Stimulated activated CD8-positive, alpha-beta memory T cell treated with anti-CD3 and anti-CD28 coated beads, Interleukin-15, amount 100 ng/mL, for 4 hours (primary cell): Measurements from ENCODE around the gene ARL17A.
A peak's percentile ranks its signal among the peaks of the same experiment; 100 is the strongest.
"Not testable (repeated sequence)": the region's sequence is repeated elsewhere in the genome, so short reads cannot be mapped to it uniquely, and the experiment has no call there.

Experiments used
- DNase-seq, 2 donors: peaks; one replicate each; pipeline ENCODE4 v3.0.0-alpha.2; 2020; ENCODE audit warnings: low read depth in 2 of 2

The ARL17A gene

DNA sequence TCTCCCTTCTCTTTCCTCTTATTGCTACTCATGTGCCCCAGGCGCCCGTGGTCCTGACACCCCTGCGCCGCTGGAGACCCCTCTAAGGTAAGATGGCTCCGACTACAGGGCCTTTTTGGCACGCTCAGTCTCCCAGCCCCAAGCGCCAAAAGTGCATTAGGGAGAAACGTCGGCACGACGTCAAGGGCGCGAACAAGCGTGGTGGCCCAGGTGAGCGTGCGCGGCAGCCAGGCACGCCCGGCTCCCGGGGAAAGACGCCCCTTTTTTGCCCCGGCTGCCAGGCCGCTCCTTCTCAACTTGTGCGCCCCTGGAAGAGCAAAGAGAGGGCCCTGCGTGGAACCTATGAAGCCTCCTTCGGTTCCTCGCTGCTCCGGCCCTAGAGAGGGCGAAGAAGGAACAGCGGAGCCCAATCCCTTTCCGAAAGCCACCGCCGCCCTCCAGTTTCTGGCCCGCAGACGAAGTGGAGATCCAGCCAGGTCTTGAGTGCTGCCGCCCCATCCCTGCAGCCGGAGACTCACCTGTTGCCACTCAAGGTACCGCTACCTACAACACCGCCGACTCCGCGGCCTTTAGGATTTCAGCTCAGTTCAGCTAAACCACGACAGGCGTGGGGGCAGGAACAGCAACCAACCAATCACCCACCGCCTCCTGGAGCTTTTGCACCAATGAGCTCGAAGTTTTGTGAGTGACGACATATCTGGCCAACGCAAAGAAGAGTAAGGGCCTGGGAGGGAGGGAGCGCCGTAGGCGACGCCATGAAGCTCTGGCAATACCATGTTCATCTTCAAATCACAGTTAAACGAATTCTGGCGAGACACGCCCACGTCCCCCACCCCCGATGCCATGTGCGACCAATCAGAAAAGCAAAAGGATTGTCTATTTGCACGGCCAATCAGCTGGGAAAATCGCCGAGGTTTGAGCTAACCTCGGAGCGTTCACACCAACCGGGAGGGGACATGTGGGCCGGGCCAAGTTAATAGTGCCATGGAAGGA lies at the start of gene ARL17A:
Gene ARL17A (minus strand): TSS at position 609 of the 993 bp plus-strand sequence. CDS start 3,369 bp downstream, outside the sequence.
- peak; percentile 48 to 68 for DNase-seq

DNA sequence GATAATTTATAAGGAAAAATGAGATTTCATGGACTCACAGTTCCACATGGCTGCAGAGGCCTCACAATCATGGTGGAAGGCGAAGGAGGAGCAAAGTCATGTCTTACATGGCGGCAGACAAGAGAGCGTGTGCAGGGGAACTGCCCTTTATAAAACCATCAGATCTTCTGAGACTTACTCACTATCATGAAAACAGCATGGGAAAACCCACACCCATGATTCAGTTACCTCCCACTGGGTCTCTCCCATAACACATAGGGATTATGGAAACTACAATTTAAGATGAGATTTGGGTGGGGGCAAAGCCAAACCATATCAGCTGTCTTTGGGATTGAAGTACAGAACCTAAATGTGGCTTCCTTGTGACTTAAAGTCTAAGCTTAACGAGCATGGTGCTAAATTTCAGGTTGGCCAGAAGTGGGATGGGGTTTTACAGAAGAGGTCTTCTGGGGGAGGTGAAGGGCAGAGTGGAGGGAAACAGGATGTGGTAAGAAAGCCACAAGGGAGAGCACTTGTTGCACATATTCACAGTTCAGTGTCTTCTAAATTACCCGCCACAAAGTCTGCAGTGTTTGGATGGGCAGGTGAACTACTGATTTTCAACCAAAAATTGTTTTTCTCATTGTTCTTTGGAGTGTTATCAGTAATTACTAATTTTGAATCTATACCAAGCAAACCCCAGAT lies 49.4 kb upstream of the ARL17A start:
- not testable (repeated sequence) for DNase-seq

DNA sequence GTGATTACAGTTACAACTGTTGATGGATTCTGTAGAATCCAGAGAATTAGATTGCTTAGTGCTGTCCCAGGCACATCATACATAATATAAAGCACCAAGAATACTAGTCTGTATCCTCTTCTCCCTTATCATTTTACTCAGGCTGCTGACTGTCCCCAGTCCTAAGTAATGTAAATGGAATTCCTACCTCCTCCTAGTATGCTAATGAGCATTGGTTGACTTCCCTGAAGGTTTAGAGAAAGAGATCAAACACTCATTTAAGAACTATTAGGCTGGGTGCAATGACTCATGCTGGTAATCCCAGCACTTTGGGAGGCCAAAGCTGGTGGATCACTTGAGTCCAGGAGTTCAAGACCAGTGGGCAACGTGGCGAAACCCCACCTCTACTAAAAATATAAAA lies 48.0 kb upstream of the ARL17A start:
- not testable (repeated sequence) for DNase-seq

DNA sequence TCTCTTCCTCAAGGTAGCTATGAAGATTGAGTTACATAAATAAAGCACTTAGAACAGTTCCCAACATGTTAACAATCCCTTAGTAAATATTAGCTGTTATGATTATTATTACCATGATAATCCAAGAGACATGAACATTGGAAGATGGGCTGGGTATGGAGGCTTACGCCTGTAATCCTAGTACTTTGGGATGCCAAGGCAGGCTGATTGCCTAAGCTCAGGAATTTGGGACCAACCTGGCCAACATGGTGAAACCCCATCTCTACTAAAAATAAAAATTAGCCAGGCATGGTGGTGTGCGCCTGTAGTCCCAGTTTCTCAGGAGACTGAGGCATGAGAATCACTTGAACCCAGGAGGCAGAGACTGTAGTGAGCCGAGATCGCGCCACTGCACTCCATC lies 45.2 kb upstream of the ARL17A start:
- DNase-seq = not testable (repeated sequence)

DNA sequence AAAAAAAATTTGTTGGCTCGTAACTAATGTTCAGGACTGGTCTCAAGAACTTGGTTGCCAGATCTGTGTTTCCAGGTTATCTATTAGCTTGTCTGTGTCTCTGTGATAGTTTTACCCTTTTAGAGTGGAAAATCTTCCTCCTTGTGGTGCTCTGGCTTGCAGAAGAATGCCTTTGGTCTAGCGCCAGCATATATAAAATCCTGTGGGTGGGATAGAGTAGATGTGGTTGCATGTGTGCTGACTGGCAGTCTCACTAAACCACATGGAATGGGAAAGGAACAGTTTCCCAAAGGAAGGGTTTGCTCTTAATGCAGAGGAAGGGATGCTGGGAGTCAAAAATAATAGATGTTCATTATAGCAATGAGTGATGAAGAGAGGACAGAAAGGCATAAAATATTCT lies 44.3 kb upstream of the ARL17A start:
- not testable (repeated sequence) for DNase-seq

DNA sequence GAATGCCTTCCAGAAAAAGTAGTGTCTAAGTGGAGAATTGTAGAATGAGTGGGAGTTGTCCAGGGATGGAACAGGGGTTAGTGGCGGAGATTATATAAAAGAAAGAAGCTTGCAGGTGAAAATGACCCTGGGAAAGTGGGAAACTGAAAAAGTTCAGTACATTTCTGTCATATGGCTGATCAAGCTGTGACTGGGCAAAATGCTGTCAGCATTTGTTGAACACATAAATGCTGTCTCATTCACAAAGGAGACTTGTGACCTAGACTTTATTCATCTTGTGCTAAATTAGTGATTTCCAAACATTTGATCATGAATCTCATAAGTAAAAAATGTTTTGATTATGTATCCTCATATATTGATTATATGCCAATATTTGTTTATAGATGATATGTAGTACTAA lies 39.5 kb upstream of the ARL17A start:
- not testable (repeated sequence) for DNase-seq

DNA sequence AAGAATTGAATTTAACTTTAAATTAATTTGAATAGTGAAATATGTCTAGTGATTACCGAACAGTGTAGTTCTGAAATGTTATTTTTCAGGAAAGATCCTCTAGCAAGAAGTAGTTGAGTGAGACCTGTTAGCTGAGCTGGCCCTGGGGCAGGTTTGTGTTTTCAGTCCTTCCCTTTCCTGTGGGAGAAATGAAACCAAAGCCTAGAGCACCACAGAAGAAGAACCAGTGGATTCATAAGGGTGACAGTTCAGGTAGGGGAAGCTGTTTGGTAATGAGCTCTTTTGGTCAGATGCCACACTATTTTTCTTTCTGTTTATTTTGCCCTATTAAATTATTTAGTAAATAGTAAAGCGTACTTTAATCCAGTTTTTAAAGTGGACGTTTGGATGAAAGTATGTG lies 37.6 kb upstream of the ARL17A start:
- DNase-seq = not testable (repeated sequence)

DNA sequence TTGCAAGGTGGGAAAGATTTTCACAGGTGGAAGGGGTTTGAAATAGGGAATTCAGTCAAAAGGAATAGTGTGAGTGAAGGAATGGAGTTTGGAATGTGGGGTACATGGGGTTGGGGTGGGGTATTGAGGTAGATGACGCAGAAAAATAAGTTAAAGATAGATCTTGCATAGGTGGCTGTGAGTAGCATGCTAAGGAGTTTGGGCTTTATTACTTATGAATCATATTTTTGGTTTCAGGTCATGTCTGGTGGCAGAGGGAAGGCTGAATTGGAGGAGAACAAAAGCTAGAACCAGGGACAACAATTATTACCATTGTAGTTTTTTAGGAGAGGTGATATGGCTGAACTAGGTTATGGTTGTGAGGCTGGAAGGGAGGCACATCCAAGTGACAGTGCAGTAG lies 34.4 kb upstream of the ARL17A start:
- DNase-seq = not testable (repeated sequence)

DNA sequence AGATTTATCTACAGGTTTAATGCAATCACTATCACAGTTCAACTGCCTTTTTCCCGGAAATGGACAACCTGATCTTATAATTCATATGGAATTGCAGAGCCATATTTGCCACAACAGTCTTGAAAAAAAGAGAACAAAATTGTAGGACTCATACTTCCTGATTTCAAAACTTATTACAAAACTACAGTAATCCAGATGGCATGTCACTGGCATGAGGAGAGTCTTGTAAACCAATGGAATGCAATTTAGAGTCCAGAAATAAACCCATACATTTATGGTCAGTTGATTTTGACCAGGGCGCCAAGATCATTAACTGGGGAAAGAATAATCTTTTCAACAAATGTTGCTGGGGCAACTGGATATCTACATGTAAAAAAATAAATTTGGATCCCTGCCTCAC lies 31.8 kb upstream of the ARL17A start:
- not testable (repeated sequence) for DNase-seq

DNA sequence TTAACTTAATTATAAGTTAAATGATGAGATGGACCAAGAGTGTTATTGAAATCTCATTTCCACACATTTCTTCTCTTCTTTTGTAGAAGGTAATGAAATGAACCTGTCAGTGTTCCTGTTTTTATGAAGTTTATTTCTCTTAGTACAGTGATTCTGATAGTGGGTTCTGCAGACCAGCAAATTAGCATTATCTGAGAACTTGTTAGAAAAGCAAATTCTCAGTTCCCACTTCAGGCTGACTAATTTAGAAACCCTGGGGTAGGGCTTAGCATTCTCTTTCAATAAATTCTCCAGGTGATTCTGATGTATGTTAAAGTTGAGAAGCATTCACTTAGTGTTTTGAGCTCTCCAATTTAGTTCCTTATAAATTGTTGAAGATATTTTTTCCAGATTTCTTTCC lies 23.6 kb upstream of the ARL17A start:
- DNase-seq = not testable (repeated sequence)

DNA sequence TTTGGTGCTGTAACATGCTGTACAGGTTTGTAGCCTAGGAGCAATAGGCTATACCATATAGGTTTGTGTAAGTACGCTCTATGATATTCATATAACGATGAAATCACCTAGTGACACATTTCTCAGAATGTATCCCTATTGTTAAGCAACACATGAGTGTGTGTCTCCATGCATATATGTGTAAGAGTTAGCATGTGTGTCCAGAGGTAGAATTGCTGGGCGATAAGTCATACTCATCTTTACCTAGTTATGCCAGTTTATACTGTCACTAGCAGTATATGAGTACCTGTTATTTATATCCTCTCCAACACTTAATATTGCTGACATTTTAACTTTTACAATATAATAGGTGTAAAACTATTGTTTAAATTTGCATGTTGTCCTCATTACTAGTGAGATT lies 21.3 kb upstream of the ARL17A start:
- not testable (repeated sequence) for DNase-seq

DNA sequence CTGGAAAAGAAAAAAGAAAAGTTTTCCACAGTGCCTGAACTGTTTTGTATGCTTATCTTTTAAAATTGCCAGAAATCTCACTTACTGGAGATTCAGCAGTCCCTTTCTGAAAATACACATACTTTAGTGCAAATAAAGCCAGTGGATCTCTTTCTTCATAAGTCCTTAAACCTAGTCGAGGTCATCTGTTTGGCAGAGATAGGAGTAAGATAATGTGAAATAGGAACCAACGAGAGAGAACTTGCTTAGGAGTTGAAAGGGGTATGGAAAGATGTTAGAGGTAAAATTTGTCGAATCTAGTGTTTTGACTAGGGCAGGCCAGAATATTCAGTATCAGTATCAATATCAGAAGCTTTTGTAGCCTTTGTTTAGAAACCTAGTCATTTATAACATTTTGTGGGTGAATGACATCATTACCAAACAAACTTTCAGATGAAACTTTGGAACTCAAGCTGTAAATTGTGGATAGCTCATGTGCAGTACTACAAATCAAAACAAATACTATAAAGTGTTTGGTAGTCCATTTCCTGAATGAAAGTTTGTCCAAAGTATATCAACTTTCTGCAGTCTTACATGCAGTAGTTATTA lies 18.9 kb upstream of the ARL17A start:
- DNase-seq = not testable (repeated sequence)

DNA sequence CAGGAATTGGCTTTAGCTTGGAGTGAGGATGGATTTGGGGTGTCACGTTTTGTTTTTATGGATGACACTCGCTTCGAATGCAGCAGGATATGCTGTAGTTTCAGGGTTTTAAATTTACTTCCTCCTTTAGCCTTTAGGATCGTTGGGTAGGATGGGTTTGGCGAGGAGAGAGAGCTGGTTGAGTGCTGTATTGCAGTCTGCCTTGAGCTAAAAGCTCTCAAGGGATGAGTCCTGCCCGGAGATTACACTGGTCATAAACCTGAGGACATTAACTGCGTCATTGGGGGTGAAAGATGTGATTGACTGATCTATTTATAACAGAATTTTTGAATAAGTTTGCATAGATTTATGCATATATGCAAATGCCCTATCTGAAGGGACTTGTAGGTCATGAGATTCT lies 11.8 kb upstream of the ARL17A start:
- DNase-seq = not testable (repeated sequence)

DNA sequence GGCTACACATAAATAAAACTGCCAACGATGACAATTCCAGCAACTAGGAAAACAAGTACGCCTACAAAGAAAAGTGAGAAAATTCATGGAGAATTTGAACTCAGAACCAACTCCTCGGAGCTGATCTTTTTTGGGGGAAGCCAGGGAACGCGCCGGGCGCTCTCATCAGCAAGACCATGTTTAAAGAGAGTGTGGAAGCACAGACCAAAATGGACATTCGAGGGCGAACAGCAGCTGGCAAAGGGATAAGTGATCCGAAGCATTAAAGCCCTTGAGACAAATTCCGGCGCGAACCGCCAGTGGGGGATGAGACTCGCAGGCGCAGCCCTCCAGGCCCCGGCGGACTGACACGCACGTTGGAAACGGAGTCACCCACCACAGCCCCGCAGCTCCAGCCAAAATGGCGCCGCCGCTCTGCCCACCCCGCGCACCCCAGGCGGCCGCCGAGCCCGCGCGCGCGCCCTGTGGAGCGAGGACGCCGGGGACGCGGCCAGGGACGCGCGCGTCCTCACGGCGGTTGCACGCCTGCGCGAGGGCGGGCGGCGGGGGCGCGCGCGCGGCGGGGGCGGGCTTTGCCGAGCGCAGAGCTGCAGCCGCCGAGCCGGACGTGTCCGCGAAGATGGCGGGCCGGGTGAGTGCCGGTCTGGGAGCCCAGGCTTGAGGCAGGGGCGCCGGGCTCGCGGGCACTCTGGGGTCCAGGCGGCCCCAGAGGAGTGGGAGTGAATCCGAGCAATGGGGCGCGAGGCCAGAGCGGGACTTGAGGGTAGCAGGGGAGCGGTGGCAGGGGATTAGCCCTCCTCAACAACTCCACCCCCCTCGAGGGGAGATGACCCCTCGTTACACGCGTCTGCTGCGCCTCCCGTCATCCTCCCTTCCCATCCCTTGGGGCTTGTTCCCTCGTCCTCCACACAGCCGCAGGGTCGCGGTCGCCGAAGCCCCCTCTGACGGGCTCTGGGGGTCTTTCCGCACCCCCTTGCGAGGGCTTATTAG lies 11.0 kb upstream of the ARL17A start, which contains the start of gene NSF:
Gene NSF (plus strand): TSS at position 513 of the 990 bp plus-strand sequence. CDS start 107 bp downstream, at position 620.
- not testable (repeated sequence) for DNase-seq

DNA sequence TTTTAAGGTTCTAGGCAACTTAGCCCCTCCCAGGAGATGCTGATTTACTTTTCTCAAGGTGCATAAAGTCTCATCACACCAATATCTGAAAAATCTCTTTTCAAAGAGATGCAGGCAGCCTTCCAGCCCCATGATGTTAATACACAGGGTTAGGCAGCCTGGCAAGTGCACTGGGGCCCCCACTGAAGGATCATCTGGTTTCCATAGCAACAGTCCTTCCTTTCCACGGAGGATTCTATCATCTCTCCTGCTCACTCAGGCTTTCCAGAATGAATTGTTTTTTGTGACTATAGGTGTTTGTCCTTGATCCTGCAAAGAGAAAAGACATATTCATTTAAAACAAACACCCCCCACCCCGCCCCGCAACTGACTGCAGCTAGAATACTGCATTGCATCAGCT lies 6.0 kb upstream of the ARL17A start:
- DNase-seq = not testable (repeated sequence)

DNA sequence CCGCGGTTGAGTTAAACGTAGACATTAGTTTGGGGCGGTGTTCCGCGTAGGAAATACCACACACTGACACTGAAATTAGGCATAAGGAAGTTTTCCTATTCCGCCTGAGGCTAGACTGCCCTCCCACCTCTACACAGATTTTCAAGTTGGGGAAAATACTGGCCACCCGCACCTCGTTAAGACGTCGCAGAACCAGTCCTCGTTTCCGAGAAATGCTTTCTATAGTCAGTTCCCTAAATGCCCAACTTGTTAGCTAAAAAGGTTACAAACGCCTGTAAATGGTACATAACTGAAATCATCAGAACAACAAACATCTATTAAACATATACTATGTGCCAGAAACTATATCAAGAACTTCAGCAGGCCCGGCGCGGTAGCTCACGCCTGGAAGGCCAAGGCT lies 591 bp upstream of the ARL17A start:
- DNase-seq = not testable (repeated sequence)

DNA sequence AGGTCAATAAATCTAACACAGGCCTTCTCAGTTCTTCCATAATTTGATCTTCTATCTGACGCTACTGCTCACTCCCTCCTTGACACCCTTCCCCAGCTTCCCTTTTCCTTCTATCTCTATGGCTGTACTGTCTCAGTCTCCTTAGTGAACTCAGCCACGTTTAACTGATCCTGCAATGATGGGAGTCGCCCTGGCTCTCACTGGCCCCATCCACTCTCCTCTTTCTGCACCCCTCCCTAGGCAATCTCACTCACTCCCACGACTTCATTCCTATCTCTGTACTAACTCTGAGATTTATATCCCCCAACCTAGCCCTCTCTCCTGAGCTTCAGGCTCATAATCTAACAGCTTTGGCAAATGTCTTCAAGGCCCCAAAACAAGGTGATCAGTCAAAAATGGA lies 7.7 kb downstream of the ARL17A start:
- DNase-seq = not testable (repeated sequence)

DNA sequence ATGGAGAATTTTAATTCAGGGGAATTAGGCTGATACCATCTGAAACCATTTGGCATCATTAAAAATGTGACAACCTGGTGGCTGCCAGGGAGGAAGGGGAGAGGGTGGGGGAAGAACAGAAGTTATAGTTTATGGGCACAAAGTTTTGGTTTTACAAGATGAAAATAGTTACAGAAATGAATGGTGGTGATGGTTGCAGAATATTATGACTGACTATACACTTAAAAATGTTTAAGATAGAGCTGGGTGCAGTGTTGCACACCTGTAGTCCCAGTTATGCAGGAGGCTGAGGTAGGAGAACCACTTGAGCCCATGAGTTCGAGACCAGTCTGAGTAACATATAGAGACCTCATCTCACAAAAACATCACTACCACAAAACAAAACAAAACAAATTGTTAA lies 12.5 kb downstream of the ARL17A start:
- DNase-seq = not testable (repeated sequence)

DNA sequence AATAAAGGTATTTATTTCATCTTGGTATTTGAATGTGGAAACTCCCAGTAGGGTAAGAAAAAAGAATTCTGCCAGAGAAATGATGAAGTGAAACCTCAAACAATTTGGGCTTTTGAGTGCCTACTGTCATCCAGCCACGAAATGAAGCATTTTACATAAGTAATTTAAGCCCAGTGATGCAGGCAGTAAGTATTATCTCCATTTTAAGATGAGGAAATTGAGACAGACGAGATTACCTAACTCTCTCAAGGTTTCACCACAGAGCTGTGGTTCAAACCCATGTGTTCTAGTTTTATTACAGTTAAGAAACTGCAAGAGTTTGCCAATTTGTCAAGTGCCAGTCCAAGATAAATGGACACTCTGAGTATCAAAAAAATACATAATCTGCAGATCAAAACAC lies 13.2 kb downstream of the ARL17A start:
- DNase-seq = not testable (repeated sequence)

DNA sequence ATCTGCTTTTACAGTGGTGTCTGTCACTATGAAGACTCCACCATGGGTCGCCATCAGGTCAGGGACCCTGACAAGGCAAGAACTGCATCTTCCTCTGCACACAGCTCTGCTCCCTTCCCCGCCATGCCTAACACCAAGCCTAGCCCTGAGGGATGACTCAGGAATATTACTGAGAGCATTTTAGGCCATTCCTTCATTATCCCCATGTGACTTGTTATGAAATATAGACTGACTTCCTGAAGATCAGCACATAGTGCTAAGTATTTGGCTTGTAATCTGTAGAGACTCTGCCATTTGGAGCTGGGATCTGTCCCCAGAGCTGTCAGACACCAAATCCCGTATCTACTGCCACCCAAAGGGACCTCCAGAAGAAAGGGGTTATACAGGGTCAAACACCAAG lies 19.4 kb downstream of the ARL17A start:
- DNase-seq = not testable (repeated sequence)

DNA sequence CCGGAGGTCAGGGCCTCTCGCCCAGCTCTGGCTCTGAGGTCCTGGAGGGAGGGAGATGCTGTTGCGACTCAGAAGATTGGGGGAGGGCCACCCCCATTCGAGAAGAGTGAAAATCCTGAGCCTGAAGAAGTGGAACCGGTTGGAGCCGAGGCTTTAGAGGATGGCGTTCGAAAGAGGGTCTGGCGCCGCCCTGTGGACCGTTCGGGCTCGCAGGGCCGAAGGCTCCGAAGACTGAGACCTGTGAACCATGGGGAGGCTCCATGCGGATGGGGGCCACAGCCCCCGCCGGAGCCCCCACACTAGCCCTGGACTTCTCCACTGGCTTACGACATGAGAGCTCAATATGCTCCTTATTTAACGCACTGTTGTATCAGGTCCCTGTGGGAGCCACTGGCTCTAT lies 20.3 kb downstream of the ARL17A start:
- not testable (repeated sequence) for DNase-seq
